ENCODE measurements around the gene SFI1.
"Not testable (repeated sequence)": the region's sequence is repeated elsewhere in the genome, so short reads cannot be mapped to it uniquely, and the experiment has no call there.

The SFI1 gene

DNA sequence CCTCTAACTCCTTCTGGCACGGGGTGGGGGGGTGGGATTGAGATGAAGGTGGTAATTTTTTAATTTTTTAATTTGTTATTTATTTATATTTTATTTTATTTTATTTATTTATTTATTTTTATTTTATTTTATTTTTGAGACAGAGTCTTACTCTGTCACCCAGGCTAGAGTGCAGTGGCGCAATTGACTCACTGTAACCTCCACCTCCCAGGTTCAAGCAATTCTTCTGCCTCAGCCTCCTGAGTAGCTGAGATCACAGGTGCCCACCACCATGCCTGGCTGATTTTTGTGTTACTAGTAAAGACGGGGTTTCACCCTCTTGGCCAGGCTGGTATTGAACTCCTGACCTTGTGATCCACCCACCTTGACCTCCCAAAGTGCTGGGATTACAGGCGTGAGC is 43.8 kb downstream of the SFI1 start:
- H3K4me3 ChIP-seq (ENCODE audit: low read depth, low read length) = not testable (repeated sequence)

DNA sequence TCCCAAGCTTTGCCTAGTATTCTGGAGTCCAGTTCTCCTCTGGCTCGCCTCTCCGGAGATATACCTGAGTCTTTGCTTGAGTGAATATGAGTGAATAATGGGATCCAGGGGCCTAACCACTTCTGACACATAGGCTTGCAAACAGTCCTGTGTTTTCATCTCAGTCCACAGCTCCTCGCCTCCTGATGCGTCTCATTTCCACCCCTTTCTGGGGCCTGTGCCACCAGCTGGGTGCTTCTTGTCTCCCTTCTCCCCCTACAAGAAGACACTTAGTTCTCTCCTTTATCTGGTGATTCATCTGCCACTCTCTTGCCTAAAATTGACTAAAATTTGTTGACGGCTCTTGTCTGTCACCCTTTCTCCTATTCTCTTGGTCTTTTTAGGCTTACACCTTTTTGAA is 44.6 kb downstream of the SFI1 start:
- no peak overlapping the region for H3K4me3 ChIP-seq (ENCODE audit: low read depth, low read length)

DNA sequence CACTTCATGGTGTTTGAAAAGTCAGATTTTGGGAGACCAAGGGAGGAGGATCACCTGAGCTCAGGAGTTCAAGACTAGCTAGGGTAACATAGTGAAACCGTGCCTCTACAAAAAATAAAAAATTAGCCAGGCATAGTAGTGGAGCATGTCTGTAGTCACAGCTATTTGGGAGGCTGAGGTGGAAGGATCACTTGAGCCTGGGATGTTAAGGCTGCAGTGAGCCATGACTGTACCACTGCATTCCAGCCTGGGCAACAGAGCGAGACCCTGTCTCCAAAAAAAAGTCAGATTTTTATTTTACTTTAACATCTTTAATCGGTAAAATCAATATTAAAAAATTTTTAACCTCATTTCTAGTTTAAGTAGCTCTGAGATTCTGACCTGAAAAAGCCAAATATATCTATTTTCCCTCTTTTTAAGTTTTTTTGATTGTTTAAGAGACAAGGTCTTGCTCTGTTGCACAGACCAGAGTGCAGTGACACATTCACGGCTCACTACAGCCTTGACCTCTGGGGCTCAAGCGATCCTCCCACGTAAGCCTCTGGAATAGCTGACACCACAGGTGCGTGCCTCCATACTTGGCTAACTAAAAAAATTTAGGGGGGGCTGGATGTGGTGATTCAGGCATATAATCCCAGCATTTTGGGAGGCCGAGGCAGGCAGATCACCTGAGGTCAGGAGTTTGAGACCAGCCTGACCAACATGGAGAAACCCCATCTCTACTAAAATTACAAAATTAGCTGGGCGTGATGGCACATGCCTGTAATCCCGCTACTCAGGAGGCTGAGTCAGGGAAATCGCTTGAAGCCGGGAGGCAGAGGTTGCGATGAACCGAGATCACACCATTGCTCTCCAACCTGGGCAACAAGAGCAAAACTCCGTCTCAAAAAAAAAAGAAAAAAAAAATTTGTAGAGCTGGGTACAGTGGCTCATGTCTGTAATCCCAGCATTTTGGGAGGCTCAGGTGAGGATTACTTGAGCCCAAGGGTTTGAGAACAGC is 48.4 kb downstream of the SFI1 start:
- no peak overlapping the region for H3K4me3 ChIP-seq (ENCODE audit: low read depth, low read length)

DNA sequence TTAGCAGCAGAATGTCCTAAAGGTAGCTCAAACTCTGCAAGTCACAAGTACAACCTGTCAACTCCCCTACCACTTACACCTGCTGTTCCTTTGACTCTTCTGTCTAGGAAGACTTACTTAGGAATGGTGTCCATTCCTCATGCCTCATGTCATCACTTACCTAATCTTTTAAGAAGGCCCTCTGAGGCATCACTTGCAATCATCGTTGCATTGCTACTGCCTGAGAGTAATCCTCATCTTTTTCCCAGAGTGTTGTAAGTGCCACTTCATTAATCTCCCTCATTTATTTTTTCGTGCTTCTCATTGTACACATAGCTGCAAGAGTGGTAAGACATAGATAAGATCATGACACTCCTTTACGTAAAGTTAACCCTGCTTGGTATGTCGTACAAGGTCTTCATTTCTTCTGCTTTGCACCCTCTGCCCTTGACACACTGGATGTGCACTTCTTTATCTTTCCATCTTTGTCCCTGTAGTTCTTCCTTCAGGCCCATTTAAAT is 54.6 kb downstream of the SFI1 start:
- H3K4me3 ChIP-seq (ENCODE audit: low read depth, low read length) = no peak overlapping the region

DNA sequence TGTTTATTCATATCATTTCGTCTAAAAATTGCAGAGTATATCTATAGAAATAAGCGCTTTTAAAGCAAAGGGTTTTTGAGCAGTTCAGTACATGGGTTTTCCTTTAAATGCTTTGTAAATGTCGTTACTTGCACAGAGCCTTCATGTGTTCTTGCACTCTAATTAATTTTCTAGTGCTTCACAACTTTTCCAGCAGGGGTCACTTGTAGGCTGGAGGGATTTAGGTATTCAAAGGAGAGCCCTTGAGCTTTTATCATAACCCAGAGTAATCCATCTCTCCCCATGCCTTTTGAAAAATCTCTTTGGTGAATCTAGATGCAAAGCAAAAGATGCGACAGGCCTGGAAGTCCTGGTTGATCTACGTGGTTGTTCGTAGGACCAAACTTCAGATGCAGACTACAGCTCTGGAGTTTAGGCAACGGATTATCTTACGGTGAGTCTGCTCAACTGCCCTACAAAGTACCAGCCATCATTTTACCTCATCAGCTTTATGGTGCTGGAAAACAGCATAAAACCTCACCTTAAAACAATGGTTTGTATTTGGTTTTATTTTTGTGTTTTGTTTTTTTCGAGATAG is 60.4 kb downstream of the SFI1 start:
- no peak overlapping the region for H3K4me3 ChIP-seq (ENCODE audit: low read depth, low read length)

DNA sequence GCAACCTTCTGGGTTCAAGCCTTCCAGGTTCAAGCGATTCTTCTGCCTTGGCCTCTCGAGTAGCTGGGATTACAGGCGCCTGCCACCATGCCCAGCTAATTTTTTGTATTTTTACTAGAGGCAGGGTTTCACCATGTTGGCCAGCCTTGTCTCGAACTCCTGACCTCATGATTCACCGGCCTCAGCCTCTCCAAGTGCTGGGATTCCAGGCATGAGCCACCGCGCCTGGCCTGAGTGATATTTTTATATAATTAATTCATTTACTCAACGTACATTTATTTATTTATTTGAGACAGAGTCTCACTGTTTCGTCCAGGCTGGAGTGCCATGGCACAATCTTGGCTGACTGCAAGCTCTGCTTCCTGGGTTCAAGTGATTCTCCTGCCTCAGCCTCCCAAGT is 62.2 kb downstream of the SFI1 start:
- not testable (repeated sequence) for H3K4me3 ChIP-seq (ENCODE audit: low read depth, low read length)

DNA sequence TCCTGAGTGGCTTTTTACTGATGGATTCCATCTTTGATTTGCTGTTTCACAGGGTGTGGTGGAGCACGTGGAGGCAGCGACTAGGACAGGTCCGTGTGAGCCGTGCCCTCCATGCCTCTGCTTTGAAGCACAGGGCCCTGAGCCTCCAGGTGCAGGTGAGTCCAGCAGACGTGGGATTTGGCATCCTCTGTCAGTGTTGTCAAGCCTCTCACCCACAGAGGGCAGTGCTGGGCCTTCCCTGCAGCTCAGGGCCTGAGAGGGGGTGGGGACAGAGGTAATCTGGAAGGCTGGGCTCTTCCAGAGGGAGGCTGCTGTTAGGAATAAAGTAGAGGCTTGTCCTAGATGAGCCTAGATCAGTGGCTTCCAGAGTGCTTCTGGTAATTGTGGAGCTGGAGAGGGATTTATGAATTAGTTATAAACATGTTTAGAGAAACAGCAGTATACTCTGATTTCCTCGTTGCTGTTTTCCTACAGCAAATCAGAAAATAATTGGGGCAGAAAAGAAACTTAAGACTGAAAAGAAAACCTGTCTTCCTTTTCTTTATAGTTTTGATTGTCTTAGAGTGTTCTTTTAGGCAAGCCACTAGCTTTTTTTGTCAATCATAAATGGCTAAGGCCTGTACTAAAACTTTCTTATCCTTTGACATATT is 65.0 kb downstream of the SFI1 start:
- no peak overlapping the region for H3K4me3 ChIP-seq (ENCODE audit: low read depth, low read length)

DNA sequence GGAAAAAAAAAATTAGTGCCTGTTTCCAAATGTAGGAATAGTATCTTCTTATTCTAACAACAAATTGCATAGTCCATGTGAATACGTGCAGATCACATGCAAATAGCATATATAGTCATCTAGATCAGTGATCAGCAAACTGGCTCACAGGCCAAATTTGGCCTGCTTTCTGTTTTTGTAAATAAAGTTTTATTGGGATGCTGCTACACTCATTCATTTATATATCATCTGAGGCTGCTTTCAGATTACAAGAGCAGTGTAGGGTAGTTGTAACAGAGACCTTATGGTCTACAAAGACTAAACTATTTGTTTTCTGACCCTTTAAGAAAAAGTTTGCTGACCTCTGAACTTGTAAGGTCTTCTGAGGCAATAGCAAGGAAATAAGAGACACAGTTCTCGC is 65.6 kb downstream of the SFI1 start:
- H3K4me3 ChIP-seq (ENCODE audit: low read depth, low read length) = no peak overlapping the region

DNA sequence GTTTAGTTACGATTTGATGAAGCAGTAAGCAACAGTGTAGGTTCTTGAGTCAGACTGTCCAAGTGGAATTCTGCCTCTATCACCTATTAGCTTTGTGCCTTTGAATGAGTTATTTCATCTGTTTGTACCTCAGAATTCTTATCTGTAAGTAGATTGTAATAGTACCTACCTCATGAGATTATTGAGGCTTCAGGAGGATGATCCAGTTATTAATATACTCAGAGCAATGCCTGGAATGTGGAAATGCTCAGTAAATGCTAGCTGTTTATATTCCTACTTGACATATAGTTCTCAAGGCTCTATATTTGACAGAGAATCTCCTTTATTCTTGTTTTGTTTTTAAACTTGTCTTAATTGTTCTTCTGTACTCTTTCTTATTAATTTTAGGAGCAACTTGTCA is 70.1 kb downstream of the SFI1 start:
- no peak overlapping the region for H3K4me3 ChIP-seq (ENCODE audit: low read depth, low read length)

DNA sequence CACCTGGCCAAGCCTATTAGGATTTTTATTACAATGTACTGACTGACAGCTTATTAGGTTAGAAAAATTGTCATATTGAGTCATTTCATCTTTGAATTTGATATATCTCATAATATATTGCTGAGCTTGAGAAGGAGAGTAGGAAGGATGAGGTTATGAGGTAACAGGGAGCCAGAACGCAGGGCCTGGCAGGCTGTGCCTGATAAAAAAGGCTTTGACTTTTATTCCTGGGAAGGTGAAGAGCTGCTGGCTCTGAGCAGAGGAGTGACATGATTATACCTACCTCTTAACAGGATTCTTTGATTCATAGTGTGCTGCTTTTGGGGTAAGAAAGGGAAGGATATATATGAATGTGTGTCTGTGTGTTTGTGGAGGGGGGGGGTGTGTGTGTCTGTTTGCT is 70.9 kb downstream of the SFI1 start:
- no peak overlapping the region for H3K4me3 ChIP-seq (ENCODE audit: low read depth, low read length)

DNA sequence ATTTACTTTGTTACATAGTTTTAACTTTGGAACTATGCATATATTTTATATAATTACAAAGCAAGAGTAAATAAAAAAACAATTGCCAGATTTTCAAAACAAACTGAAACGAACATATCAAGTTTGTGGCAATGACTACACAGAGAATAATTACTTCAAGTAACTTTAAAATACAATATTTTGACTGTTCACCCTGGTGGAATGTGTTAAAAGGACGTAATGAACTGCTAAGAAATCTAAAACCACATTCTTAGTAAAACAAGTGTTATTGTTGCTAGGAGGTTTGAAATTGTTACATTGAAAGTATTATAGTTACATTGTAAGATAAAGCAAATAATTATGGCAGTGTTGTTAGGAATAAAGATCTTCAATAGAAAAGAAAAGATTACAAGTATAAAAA is 71.4 kb downstream of the SFI1 start:
- H3K4me3 ChIP-seq (ENCODE audit: low read depth, low read length) = no peak overlapping the region

DNA sequence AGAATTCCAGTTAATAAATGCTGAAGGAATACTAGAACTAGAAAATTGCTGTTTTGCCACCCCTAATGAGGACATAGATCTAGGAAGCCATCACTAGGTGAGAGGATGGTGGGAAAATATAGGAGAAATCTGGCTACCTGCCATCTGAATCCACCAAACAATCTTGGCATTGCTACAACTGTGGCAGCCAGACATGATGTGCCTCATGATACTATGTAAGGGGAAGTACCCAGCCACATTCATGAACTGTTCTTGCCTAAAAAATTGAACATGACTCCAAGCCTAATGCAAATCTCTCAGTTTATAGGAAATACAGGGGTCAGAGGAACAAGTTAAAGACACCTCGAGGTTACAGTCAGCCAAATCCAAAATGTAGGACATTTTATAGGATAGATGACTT is 72.8 kb downstream of the SFI1 start:
- H3K4me3 ChIP-seq (ENCODE audit: low read depth, low read length) = no peak overlapping the region

DNA sequence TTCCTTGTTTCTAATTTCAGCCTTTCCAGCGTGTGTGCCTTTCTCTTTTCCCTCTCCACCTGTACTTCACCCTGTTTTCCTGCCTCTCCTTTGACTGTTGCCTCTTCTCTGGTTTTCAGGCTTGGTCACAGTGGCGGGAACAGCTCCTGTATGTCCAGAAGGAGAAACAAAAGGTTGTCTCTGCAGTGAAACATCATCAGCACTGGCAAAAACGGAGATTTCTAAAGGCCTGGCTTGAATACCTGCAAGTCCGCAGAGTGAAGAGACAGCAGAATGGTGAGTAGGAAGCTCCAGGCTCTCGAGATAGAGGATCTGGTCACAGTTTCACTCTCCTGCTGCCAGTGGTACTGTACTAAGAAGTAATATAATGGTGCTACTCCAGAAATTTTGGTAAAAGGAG is 76.6 kb downstream of the SFI1 start:
- H3K4me3 ChIP-seq (ENCODE audit: low read depth, low read length) = no peak overlapping the region

DNA sequence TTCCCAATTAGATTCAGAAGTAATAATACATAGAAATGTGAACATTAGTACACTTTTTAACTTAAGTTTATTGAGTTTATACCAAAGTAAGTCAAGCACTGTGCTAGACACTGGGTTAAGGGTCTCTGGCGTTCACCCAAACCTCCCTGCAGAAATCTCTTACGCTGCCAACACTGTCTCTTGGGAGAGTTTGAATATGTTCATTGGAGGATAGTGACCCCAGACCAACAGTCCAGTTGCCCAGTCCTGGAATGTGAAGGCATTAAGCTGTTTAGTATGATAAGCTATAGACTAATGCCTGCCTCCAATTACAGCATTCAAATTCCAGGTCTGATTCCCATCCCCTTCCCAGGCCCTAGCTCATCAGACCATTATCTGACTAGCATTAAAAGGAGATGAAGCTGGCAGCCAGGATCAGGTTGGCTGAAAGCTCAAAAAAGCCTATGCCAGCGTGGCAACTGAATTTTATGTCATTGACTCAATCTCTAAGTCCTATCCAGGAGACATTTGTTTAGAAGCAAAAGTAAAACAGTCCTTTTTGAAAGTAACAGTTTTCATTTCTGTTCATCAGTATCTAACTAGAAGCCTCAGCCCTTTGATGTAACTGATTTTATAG is 77.8 kb downstream of the SFI1 start:
- H3K4me3 ChIP-seq (ENCODE audit: low read depth, low read length) = no peak overlapping the region

DNA sequence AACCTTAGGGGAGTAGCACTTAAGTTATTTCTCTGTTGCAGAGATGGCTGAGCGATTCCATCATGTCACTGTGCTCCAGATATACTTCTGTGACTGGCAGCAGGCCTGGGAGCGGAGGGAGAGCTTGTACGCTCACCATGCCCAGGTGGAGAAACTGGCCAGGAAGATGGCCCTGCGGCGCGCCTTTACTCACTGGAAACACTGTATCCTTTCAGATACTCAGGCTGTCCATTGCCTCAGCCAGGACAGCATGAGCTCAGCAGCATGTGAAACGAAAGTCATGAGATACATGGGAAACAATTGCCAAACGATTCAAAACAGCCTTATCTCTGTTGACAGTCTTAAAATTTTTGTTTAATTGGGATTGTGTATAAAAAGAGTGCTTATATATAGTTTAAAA is 78.9 kb downstream of the SFI1 start:
- no peak overlapping the region for H3K4me3 ChIP-seq (ENCODE audit: low read depth, low read length)

DNA sequence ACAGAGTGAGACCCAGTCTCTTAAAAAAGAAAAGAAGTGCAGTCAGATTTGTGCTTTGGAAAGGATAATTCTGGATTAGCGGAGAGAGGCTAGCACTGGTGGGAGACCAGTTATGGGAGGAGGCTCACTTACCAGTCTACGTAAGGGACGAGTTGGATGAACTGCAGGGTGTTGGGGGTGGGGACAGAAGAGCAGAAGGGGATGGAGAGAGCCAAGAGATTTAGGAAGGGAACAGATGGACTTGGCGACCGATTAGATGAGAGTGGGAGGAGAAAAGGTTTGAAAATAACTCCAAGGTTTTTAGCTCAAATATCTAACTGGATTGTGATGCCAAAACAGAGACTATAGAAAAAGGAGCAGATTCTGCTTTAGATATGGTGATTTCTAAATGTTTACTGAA is 81.4 kb downstream of the SFI1 start:
- no peak overlapping the region for H3K4me3 ChIP-seq (ENCODE audit: low read depth, low read length)

DNA sequence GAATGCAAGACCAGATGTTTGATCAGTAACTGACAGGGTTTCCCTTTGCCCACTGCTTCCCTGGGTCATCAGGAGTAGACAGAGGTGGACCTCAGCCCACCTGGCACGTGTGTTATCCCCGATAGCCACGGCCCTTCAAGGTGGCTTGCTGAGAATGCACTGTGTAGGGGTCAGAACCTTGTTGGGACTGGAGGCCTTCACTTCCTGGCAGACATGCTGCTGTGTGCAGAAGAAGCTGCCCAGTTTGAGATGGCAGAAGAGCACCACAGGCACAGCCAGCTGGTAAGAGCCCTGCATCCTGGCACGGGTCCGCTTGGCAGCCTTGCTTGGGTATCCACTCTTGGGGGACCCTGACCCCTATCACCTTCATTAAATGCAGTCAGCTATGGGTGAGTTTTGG is 81.8 kb downstream of the SFI1 start:
- H3K4me3 ChIP-seq (ENCODE audit: low read depth, low read length) = no peak overlapping the region

DNA sequence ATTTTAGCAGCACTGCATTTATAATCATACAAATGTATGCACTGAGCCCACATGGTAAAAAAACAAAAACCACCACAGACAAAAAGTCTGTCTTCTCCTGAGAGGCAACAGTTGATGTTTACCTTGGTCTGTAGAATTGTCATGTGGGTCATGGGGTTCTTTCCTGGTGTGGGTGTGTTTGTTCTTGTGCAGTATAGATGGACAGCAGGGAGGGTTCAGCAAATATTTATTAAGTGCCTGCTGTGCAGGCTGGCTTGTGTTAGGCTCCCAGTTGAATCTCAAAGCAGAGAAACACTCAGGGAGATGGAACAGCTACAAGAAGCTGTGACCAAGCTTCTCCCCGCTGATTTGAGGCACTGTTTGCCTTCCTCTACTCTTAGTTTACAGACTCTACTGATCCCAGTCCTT is 83.5 kb downstream of the SFI1 start:
- no peak overlapping the region for H3K4me3 ChIP-seq (ENCODE audit: low read depth, low read length)

DNA sequence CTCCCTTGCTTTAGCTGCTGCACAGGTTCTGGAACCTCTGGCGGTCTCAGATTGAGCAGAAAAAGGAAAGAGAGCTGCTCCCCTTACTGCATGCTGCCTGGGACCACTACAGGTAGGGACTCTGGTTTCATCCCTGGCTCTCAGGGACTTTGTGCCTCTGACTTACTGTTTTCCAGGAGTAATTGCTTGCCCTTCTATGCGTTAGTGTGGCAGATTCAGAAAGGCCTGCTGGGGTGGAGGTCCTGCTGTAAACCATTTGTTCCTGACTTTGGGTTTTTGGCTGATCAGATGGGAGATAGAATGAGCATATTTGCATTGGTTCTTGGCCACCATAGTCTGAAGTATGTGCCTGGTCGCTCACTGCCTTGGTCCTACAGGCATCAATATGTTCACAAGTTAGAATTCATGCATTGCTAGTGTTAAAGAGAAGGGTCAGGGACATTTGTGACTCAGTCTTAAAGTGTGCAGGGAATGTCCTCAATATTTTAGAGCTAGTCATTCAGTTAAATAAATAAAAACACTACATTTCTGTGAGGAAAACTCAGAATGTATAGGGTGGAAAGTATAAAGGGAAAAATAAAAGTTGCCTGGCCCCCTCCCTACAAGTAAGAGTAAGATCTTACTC is 87.6 kb downstream of the SFI1 start:
- H3K4me3 ChIP-seq (ENCODE audit: low read depth, low read length) = no peak overlapping the region

DNA sequence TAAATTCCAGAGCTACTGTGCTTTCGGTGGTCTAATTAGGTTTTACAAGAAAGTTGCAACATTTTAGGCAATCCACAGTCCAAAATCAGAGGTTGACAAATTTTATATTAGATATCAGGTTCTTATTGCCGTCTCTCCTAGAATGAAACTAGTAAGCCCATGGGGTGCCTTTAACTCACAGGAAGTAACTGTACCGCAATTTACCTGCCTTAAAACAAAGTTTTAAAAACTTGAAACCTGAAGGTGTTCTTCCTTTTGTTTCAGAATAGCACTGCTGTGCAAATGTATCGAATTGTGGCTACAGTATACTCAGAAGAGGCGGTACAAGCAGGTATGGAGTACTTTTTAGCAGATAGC is 88.4 kb downstream of the SFI1 start:
- H3K4me3 ChIP-seq (ENCODE audit: low read depth, low read length) = no peak overlapping the region
